KOPT-K1 (cell line): Measurements from ENCODE around the gene CPEB4.

Experiments used
- H3K27ac ChIP-seq: fragments of 200-600 bp; sonication (generic); 2 replicates; pipeline ENCODE4 v1.5.1; 2016; ENCODE audit warnings: antibody characterized with exemption, mild to moderate bottlenecking, low read depth, low read length; ENCODE audit not compliant: poor library complexity, severe bottlenecking
- H3K36me3 ChIP-seq: fragments of 200-600 bp; sonication (generic); 2 replicates; pipeline ENCODE4 v1.5.1; 2017; ENCODE audit warnings: antibody characterized with exemption, mild to moderate bottlenecking, low read length, moderate library complexity; ENCODE audit not compliant: insufficient read depth
- H3K9me3 ChIP-seq: fragments of 200-600 bp; sonication (generic); 2 replicates; pipeline ENCODE4 v1.5.1; 2017; ENCODE audit warnings: antibody characterized with exemption, low read length, mild to moderate bottlenecking; ENCODE audit not compliant: insufficient read depth, poor library complexity, severe bottlenecking

CPEB4 gene

GRCh38 chr5:173887610-173888472 lies at the start of gene CPEB4:
CPEB4 (plus strand) TSS chr5:173888349; CDS start chr5:173889734, 1,385 bp downstream.
- H3K36me3 ChIP-seq, result no peaks in the 10 kb centered on the region
- peak within 1 kb of the TSS; percentile 88 for H3K27ac ChIP-seq
- H3K9me3 ChIP-seq, result no peaks in the 10 kb centered on the region

GRCh38 chr5:173839117-173839713 lies 48.9 kb upstream of the CPEB4 start:
- no peak overlapping the region for H3K27ac ChIP-seq
- no peaks in the 10 kb centered on the region for H3K36me3 ChIP-seq
- H3K9me3 ChIP-seq, result no peaks in the 10 kb centered on the region

DNA sequence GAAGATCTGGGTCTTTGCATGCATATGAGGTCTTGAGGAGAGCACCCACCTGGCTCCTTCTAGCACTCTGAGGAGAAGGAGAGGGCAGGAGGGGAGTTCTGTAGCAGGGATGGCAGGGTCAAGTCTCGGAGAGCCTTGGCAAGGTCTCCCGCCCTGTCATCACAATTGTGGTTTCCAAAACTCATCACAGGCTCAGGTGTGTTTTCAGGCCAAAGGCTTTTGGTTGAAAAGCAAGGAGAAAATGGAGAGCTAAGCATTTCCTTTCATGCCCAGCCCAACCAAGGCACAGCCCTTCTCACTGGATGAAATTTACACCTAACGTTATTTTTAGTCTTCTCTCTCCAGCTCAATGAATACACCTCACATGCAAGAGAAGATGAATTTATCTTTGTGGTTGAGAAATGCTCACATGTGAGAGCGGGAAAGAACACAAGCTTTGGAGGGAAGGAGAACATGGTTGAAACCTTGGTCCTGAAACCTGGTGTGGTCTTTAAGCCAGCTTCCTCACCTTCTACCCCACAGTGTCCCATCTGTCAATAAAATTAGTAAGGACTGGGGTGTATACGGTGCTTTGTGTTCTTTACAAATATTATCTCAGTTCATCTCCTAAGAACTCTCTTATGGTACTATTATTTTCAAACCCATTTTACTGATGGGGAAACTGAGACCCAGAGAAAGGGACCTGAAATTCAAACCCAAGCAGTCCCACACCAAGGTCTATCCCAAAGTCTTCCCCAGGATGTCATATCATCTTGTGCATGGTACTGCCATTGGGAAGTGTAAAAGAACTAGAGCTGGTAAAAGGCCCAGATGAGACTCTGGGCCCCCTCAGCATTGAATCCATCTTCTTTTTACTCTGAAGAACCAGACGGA lies 47.8 kb upstream of the CPEB4 start:
- H3K9me3 ChIP-seq, result no peaks in the 10 kb centered on the region
- H3K36me3 ChIP-seq, result no peaks in the 10 kb centered on the region
- no peak overlapping the region for H3K27ac ChIP-seq

DNA sequence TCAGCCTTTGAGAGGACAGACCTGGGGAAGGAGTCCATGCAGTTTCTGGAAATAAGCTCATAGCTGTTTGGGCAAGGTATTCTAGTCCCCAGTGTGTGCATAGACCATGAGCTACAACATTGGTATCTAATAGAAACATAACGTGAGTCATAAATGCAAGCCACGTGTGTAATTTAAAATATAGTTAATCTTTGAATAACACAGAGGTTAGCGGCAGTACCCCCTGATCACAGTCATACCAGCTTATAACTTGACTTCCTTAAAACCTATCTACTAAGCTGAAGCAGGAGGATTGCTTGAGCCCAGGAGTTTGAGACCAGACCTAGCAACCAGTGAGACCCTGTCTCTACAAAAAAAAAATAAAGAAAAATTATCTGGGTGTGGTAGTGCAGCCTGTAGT lies 46.4 kb upstream of the CPEB4 start:
- no peak overlapping the region for H3K27ac ChIP-seq
- no peaks in the 10 kb centered on the region for H3K9me3 ChIP-seq
- no peaks in the 10 kb centered on the region for H3K36me3 ChIP-seq

GRCh38 chr5:173843794-173844193 lies 44.4 kb upstream of the CPEB4 start:
- H3K36me3 ChIP-seq, result no peaks in the 10 kb centered on the region
- H3K9me3 ChIP-seq, result peaks cover under 1% of the 10 kb centered on the region
- H3K27ac ChIP-seq, result no peak overlapping the region

- Histone ChIP-seq H3K9me3 (peaks cover 6% of the 10 kb centered on the region), H3K36me3 (no peaks in the 10 kb centered on the region), H3K27ac (no peak overlapping the region)
Observed at GRCh38 chr5:173845321-173845720, 42.8 kb upstream of the CPEB4 start.

- H3K9me3 ChIP-seq, result peaks cover 6% of the 10 kb centered on the region
- no peak overlapping the region for H3K27ac ChIP-seq
Observed at GRCh38 chr5:173846929-173847501, 41.1 kb upstream of the CPEB4 start.

DNA sequence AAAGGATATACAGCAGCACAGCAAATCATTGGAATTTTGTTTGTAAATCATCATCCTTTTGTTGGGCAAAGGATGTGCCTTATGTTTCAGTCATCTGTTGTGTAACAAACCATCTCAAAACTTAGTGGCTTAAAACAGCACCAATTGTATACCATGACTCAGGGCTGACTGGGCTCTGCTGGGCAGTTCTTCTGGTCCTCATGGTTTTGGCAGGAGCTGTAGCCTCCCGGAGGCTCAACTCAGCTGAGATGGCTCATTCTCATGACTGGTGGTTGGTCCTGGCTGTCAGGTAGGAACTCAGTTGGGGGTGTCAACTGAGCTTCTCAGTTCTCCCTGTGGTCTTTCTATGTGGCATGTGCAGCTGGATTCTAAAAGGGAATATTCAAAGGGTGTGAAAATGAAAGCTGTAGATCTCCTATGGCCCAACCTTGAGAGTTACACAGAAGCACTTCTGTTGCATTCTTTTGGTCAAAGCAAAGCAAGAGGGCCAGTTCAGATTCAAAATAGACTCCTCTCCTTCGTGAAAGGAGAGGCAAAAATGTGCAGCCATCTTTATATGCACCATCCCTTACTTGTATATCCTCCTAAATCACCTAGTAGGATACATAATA lies 39.1 kb upstream of the CPEB4 start:
- peaks cover 6% of the 10 kb centered on the region for H3K9me3 ChIP-seq
- no peak overlapping the region for H3K27ac ChIP-seq
- H3K36me3 ChIP-seq, result no peaks in the 10 kb centered on the region

More at GRCh38 chr5:173846929-173847501, 41.1 kb upstream of the CPEB4 start:
- H3K36me3 ChIP-seq, result no peaks in the 10 kb centered on the region

GRCh38 chr5:173849908-173850307 lies 38.2 kb upstream of the CPEB4 start:
- Histone ChIP-seq H3K9me3 (peaks cover 6% of the 10 kb centered on the region), H3K36me3 (no peaks in the 10 kb centered on the region), H3K27ac (no peak overlapping the region)

DNA sequence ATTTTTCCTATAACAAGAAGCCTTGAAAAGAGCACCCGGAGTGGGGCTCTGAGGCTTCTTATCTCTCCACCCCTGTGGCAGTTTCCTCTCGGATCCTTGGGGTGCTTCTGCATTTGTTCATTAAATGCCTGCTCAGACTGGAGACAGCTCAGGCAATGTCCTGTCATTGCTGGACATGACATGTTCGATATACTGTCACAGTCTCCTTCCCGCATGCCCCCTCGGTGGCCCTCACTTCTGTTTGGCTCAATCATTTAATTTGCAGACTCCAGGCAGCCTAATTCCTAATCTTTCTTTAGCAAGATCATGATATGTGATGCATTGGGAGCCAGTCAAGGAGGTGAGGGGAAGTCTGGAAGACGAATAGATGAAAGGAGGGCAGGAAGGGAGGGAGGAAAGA lies 37.5 kb upstream of the CPEB4 start:
- Histone ChIP-seq H3K9me3 (peaks cover 6% of the 10 kb centered on the region), H3K27ac (no peak overlapping the region), H3K36me3 (no peaks in the 10 kb centered on the region)

DNA sequence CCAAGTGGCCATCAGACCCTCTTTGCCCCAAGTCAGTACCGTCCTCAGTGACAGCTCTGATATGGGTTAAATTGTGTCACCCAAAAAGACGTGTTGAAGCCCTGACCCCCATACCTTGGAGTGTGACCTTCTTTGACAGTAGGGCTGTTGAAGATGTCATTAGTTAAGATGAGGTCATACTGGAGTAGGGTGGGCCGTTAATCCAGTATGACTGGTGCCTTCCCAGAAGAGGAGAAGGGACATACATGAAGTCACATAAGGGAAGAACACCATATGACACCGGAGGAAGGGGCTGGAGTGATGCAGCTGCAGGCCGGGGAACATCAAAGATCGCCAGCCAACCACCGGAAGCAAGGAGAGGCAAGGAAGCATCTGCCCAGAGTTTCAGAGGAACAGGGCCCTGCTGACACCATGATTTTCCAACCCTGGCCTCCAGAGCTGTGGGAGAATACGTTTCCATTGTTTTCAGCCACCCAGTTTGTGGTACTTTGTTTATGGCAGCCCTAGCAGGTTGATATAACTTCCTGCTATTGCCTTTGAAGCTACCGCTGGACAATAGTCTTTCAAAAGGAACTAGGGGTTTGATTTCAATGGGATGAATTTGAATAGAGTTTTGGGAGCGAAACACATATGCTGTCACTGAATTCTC lies 36.4 kb upstream of the CPEB4 start:
- Histone ChIP-seq H3K9me3 (peaks cover 6% of the 10 kb centered on the region), H3K36me3 (no peaks in the 10 kb centered on the region), H3K27ac (no peak overlapping the region)

DNA sequence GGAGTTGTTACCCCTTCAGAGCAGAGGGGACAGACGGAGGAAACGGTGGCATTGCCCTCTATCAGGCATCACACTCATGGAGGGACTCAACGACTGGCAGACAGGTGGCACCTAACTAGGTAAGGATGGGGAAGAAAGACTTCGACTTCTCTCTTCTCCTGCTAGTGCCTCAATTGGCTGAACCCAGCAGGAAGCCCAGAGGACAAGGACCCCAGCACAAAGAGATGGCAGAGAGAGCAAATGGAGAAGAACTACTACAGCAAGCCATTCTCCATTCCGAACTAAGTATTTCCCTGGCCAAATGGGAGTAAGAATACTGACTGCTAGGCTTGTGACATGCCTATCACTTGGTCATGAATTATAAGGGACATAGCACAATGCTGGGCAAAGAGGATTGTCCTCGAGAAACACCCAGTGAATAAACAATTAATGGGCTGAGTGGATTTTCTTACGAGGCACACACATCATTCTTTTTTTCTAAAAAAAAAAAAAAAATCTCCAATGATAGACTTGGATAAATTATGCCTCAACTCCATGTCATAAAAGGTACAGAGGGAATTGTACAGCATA lies 35.3 kb upstream of the CPEB4 start:
- H3K27ac ChIP-seq, result no peak overlapping the region
- H3K36me3 ChIP-seq, result no peaks in the 10 kb centered on the region
- peaks cover 6% of the 10 kb centered on the region for H3K9me3 ChIP-seq

GRCh38 chr5:173853370-173854131 lies 34.6 kb upstream of the CPEB4 start:
- H3K9me3 ChIP-seq, result peaks cover 6% of the 10 kb centered on the region

More at GRCh38 chr5:173853370-173854131, 34.6 kb upstream of the CPEB4 start:
- Histone ChIP-seq H3K27ac (no peak overlapping the region), H3K36me3 (no peaks in the 10 kb centered on the region)
